B cell (primary cell): ENCODE results near the gene BST2. TPM values are rescaled to one million over a fixed set of nuclear protein-coding genes. Genes with fewer than 3 reads are reported as not detected.

ENCODE experiments used
- ATAC-seq: fragments of 200-7000 bp; cut with Tn5 transposase; one replicate; pipeline ENCODE4 v1.10.0; 2021; ENCODE audit warnings: low read depth, mild to moderate bottlenecking, moderate number of reproducible peaks, moderate library complexity
- CTCF ChIA-PET: fragments of 350-600 bp; sonication (Branson Sonifier 250); formaldehyde crosslinking; loops from one replicate; lab custom pipeline; 2021; ENCODE audit warnings: antibody characterized with exemption, inconsistent platforms; lab: Charles Lee
- POLR2A ChIA-PET: fragments of 350-600 bp; sonication (Branson Sonifier 250); formaldehyde crosslinking; loops from one replicate; lab custom pipeline; 2021; ENCODE audit warnings: antibody characterized with exemption; lab: Charles Lee
- DNase-seq: peaks from one replicate; pipeline ENCODE4 v3.0.0; 2013
- H2AFZ ChIP-seq: 2 replicates; pipeline ENCODE4 v1.6.1; 2012; ENCODE audit warnings: mild to moderate bottlenecking, low read depth, low read length; ENCODE audit not compliant: insufficient read depth, poor library complexity, severe bottlenecking
- H3K27ac ChIP-seq, 2 donors: 1 replicate in 1 of 2; 2 replicates in 1 of 2; pipeline ENCODE4 v1.5.1; 2012 to 2013; ENCODE audit warnings: low read length in 2 of 2, mild to moderate bottlenecking in 2 of 2, moderate library complexity in 1 of 2
- H3K27me3 ChIP-seq, 4 experiments: fragments of 200-600 bp in 1 of 4; sonication (generic) in 1 of 4; replicated peaks in 1 of 4; 1 replicate in 2 of 4; 2 replicates in 2 of 4; pipeline versions ENCODE4 v1.6.1 to v1.7.0; 2013 to 2016; ENCODE audit warnings: low read length in 3 of 4, mild to moderate bottlenecking in 2 of 4, mixed read lengths in 1 of 4, moderate library complexity in 1 of 4; ENCODE audit not compliant: insufficient read depth in 4 of 4, control insufficient read depth in 3 of 4; ENCODE audit errors: control extremely low read depth in 1 of 4
- H3K36me3 ChIP-seq, 2 experiments: replicated peaks in 1 of 2; 1 replicate in 1 of 2; 2 replicates in 1 of 2; pipeline versions ENCODE4 v1.6.1 to v1.7.1; 2013; ENCODE audit warnings: low read length in 1 of 2; ENCODE audit not compliant: insufficient read depth in 2 of 2, control insufficient read depth in 1 of 2; ENCODE audit errors: control extremely low read depth in 1 of 2, extremely low read depth in 1 of 2
- H3K4me1 ChIP-seq, 2 donors: fragments of 200-600 bp in 1 of 2; sonication (generic) in 1 of 2; 1 replicate in 1 of 2; 2 replicates in 1 of 2; pipeline versions ENCODE4 v1.5.1 to v1.6.1; 2013 to 2017; ENCODE audit warnings: low read length in 2 of 2; ENCODE audit not compliant: control insufficient read depth in 2 of 2, insufficient read depth in 2 of 2
- H3K4me2 ChIP-seq: replicated peaks from 2 replicates; pipeline ENCODE3; 2012; ENCODE audit warnings: mild to moderate bottlenecking, low read depth, low read length; ENCODE audit not compliant: poor library complexity, severe bottlenecking
- H3K4me3 ChIP-seq, 5 experiments: fragments of 200-600 bp in 1 of 5; sonication (generic) in 1 of 5; 1 replicate in 3 of 5; 2 replicates in 2 of 5; pipeline versions ENCODE4 v1.5.1 to v1.7.0; 2011 to 2016; ENCODE audit warnings: low read length in 4 of 5, mild to moderate bottlenecking in 4 of 5, low read depth in 2 of 5, control low read depth in 1 of 5, moderate library complexity in 1 of 5; ENCODE audit not compliant: insufficient read depth in 1 of 5; ENCODE audit errors: control extremely low read depth in 1 of 5, extremely low read depth in 1 of 5
- H3K79me2 ChIP-seq: fragments of 200-600 bp; sonication (generic); one replicate; pipeline ENCODE4 v1.6.0; 2016; ENCODE audit warnings: low read length; ENCODE audit not compliant: control insufficient read depth, insufficient read depth
- H3K9ac ChIP-seq: fragments of 200-600 bp; sonication (generic); 2 replicates; pipeline ENCODE4 v1.6.1; 2017; ENCODE audit warnings: mild to moderate bottlenecking, low read length, moderate library complexity
- H3K9me3 ChIP-seq, 3 donors: one replicate each; pipeline versions ENCODE4 v1.6.1 to v1.7.1; 2013; ENCODE audit warnings: low read length in 2 of 3; ENCODE audit not compliant: control insufficient read depth in 2 of 3, insufficient read depth in 1 of 3; ENCODE audit errors: control extremely low read depth in 1 of 3
- H4K20me1 ChIP-seq: 2 replicates; pipeline ENCODE4 v1.6.0; 2012; ENCODE audit warnings: mild to moderate bottlenecking, low read length; ENCODE audit not compliant: insufficient read depth, control insufficient read depth, poor library complexity, severe bottlenecking
- H3K27ac Mint-ChIP-seq: one replicate; pipeline ENCODE4 v1.8.0; 2021; ENCODE audit warnings: mixed read lengths
- H3K27me3 Mint-ChIP-seq: one replicate; pipeline ENCODE4 v1.8.0; 2021; ENCODE audit warnings: mixed read lengths
- H3K4me1 Mint-ChIP-seq: one replicate; pipeline ENCODE4 v1.8.0; 2021; ENCODE audit warnings: mixed read lengths
- H3K4me3 Mint-ChIP-seq: one replicate; pipeline ENCODE4 v1.8.0; 2021; ENCODE audit warnings: mixed read lengths
- H3K9me3 Mint-ChIP-seq: one replicate; pipeline ENCODE4 v1.8.0; 2022; ENCODE audit warnings: mixed read lengths; ENCODE audit not compliant: insufficient read depth
- EZH2 ChIP-seq: IDR thresholded peaks from 2 replicates; pipeline ENCODE4 v1.6.1; 2012; ENCODE audit warnings: borderline replicate concordance, low read depth, mild to moderate bottlenecking, moderate library complexity, low read length; ENCODE audit not compliant: insufficient read depth, poor library complexity, severe bottlenecking
- WGBS: methylation state at CpG from one replicate; pipeline ENCODE4 v1.1.5; 2013; ENCODE audit warnings: missing lambda C conversion rate; ENCODE audit not compliant: insufficient coverage; 5-methylcytosine and 5-hydroxymethylcytosine counted together
- intact Hi-C: fragments of 100-400 bp; cut with micrococcal nuclease; formaldehyde crosslinking; loops from one replicate; pipeline ENCODE4 v1.10.0; 2022
- polyA plus RNA-seq: library from polyadenylated mRNA; depleted of rRNA; stranded (reverse); fragments of >200 nt; gene quantifications from 2 replicates; pipeline ENCODE4 v1.2.3, GENCODE V29; 2012
- total RNA-seq, 2 donors: library from RNA; stranded (reverse); fragments of 120-200 nt in 1 of 2; gene quantifications; 1 replicate in 1 of 2; 2 replicates in 1 of 2; pipeline versions ENCODE4 v1.2.3 to v1.2.4, GENCODE V29; 2013 to 2022
- TF ChIP-seq, protein P1 (sequence below): fragments of 200-600 bp; IDR thresholded peaks from one replicate; pipeline ENCODE4 v1.8.0; 2022; ENCODE audit warnings: antibody characterized with exemption, mild to moderate bottlenecking

The BST2 gene
- total and polyA plus RNA-seq, 2 donors (not counting 1 experiment from before 2014, with no cell fraction given): 59.7 to 79.5 TPM

DNA sequence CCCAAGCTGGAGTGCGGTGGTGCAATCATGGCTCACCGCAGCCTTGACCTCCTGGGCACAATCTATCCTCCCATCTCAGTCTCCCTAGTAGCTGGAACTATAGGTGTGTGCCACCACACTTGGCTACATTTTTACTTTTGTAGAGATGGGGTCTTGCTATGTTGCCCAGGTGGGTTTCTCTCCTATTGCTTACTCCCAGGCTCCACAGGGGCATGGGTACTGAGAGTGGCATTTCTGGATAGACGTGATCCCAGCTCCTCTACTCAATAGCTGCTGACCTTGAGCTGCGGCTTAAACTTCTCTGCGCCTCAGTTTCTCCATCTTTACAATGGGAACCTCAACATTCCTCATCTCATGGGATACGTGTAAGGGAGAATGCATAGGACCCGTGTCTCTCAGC lies 26.0 kb upstream of the BST2 start:
- CTCF ChIA-PET: interaction anchor here (0.8 kb wide), 1 partner anchor 34 kb away, joined by 3 read pairs; no protein-coding TSS in a partner anchor
- POLR2A ChIA-PET: interaction anchor here (0.6 kb wide), 1 partner anchor 488 kb away, joined by 7 read pairs; no protein-coding TSS in a partner anchor
- H2AFZ ChIP-seq: no peak overlapping the region
- ATAC-seq (no peak), DNase-seq (no peak)
- no peak for TF ChIP-seq EZH2
- TF ChIP-seq, protein P1, sequence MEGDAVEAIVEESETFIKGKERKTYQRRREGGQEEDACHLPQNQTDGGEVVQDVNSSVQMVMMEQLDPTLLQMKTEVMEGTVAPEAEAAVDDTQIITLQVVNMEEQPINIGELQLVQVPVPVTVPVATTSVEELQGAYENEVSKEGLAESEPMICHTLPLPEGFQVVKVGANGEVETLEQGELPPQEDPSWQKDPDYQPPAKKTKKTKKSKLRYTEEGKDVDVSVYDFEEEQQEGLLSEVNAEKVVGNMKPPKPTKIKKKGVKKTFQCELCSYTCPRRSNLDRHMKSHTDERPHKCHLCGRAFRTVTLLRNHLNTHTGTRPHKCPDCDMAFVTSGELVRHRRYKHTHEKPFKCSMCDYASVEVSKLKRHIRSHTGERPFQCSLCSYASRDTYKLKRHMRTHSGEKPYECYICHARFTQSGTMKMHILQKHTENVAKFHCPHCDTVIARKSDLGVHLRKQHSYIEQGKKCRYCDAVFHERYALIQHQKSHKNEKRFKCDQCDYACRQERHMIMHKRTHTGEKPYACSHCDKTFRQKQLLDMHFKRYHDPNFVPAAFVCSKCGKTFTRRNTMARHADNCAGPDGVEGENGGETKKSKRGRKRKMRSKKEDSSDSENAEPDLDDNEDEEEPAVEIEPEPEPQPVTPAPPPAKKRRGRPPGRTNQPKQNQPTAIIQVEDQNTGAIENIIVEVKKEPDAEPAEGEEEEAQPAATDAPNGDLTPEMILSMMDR: no peak
- WGBS: 80% methylated on average over 2 of the region's 7 CpGs
- no peaks in the 10 kb centered on the region for H3K36me3 ChIP-seq
- no peaks in the 10 kb centered on the region for H3K79me2 ChIP-seq
- no peak overlapping the region for H3K9ac ChIP-seq
- H3K27ac Mint-ChIP-seq: no peak overlapping the region
- H4K20me1 ChIP-seq: no peaks in the 10 kb centered on the region
- no peaks in the 10 kb centered on the region for H3K4me1 ChIP-seq
- no peak overlapping the region for H3K4me3 ChIP-seq
- H3K27me3 Mint-ChIP-seq: no peaks in the 10 kb centered on the region
- no peaks in the 10 kb centered on the region for H3K9me3 Mint-ChIP-seq
- peaks cover 0 to 7% (median 0%) of the 10 kb centered on the region in 3 donors for H3K9me3 ChIP-seq
- H3K4me3 Mint-ChIP-seq: no peak overlapping the region
- intact Hi-C loops: no loop called here
- H3K27me3 ChIP-seq: no peaks in the 10 kb centered on the region
- H3K4me1 Mint-ChIP-seq: no peaks in the 10 kb centered on the region
- no peak overlapping the region for H3K4me2 ChIP-seq
- H3K27ac ChIP-seq: no peak overlapping the region

DNA sequence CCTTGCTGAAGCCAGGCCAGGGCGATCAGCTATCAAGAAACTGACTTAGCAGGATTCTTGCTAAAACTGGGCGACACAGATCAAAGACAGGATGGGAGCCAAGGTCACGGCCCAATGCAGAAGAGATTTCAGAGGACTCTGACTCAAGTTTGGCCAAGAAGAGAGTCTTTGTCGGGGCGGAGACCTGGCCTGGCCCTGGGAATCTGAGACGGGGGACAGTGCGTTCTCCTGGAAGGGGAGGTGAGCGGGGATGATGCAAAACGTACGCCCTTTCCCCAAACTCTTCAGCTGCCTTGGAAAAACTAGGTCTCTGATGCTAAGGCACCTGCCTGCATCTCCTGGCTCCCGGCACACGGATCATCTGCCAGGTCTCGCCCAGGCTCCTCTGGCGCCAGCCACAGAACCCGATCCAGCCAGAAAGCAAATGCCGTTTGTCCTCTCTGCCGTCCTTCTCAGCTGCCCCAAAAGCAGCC lies 24.2 kb upstream of the BST2 start:
- Mint-ChIP-seq H3K27me3 (no peaks in the 10 kb centered on the region), H3K4me1 (no peaks in the 10 kb centered on the region), H3K27ac (no peak overlapping the region), H3K4me3 (no peak overlapping the region), H3K9me3 (no peaks in the 10 kb centered on the region)
- Histone ChIP-seq H3K4me3 (no peak overlapping the region), H3K27ac (no peak overlapping the region), H3K9me3 (no peaks in the 10 kb centered on the region), H4K20me1 (no peaks in the 10 kb centered on the region), H3K27me3 (no peaks in the 10 kb centered on the region), H2AFZ (no peak overlapping the region), H3K36me3 (no peaks in the 10 kb centered on the region), H3K9ac (no peak overlapping the region), H3K79me2 (no peaks in the 10 kb centered on the region), H3K4me1 (no peaks in the 10 kb centered on the region), H3K4me2 (no peak overlapping the region)
- DNase-seq (no peak), ATAC-seq (no peak)
- CTCF ChIA-PET: interaction anchor here (1.2 kb wide), 1 partner anchor 12 kb away, joined by 5 read pairs; no protein-coding TSS in a partner anchor
- intact Hi-C loops: no loop called here
- no peak for TF ChIP-seq EZH2
- TF ChIP-seq, protein P1: no peak
- WGBS: 95% methylated on average over 17 of the region's 17 CpGs
- POLR2A ChIA-PET: interaction anchor here (0.5 to 0.6 kb wide), 2 partner anchors 49 to 57 kb away, joined by 3 to 5 read pairs; no protein-coding TSS in a partner anchor
